Activated CD8-positive, alpha-beta memory T cell treated with anti-CD3 and anti-CD28 coated beads, Interleukin-2, amount 50 U/mL, for 24 hours (primary cell): Measurements from ENCODE around the gene AVEN.

Experiments used
- DNase-seq: peaks from one replicate; pipeline ENCODE4 v3.0.0-alpha.2; 2020; ENCODE audit errors: extremely low read depth

The AVEN gene

GRCh38 chr15:33913459-33913858 is 125.5 kb downstream of the AVEN start:
- DNase-seq: no peak

GRCh38 chr15:33912326-33912725 is 126.7 kb downstream of the AVEN start:
- no peak for DNase-seq

- DNase-seq: no peak
These were observed 128.3 kb downstream of the AVEN start for GRCh38 chr15:33910741-33911140.

- DNase-seq: no peak
These were observed 130.6 kb downstream of the AVEN start for GRCh38 chr15:33908406-33908805.

GRCh38 chr15:33907326-33907725 is 131.7 kb downstream of the AVEN start:
- no peak for DNase-seq

- DNase-seq: no peak
These were observed 135.3 kb downstream of the AVEN start for GRCh38 chr15:33903661-33904060.

GRCh38 chr15:33902043-33902442 is 137.0 kb downstream of the AVEN start:
- DNase-seq: no peak

- no peak for DNase-seq
These were observed 144.8 kb downstream of the AVEN start for GRCh38 chr15:33894193-33894592.

- no peak for DNase-seq
These were observed 150.8 kb downstream of the AVEN start for GRCh38 chr15:33888176-33888575.

GRCh38 chr15:33882921-33883320 is 156.1 kb downstream of the AVEN start:
- DNase-seq: no peak

GRCh38 chr15:33874156-33874555 is 164.8 kb downstream of the AVEN start:
- DNase-seq: no peak

- no peak for DNase-seq
These were observed 166.4 kb downstream of the AVEN start for GRCh38 chr15:33872416-33873106.

GRCh38 chr15:33871980-33872379 is 167.0 kb downstream of the AVEN start:
- no peak for DNase-seq

- DNase-seq: no peak
These were observed 172.8 kb downstream of the AVEN start for GRCh38 chr15:33866101-33866737.

- DNase-seq: no peak
These were observed 173.6 kb downstream of the AVEN start for GRCh38 chr15:33865416-33865815.

- DNase-seq: no peak
These were observed 174.5 kb downstream of the AVEN start for GRCh38 chr15:33864360-33865075.

GRCh38 chr15:33860754-33861153 is 178.2 kb downstream of the AVEN start:
- no peak for DNase-seq

GRCh38 chr15:33859992-33860545 is 178.9 kb downstream of the AVEN start:
- no peak for DNase-seq

- no peak for DNase-seq
These were observed 180.2 kb downstream of the AVEN start for GRCh38 chr15:33858836-33859235.

- DNase-seq: no peak
These were observed 181.3 kb downstream of the AVEN start for GRCh38 chr15:33857726-33858125.

GRCh38 chr15:33852570-33852969 is 186.4 kb downstream of the AVEN start:
- no peak for DNase-seq

- DNase-seq: no peak
These were observed 186.9 kb downstream of the AVEN start for GRCh38 chr15:33852094-33852493.

- DNase-seq: no peak
These were observed 187.9 kb downstream of the AVEN start for GRCh38 chr15:33851079-33851478.
